Measurements from ENCODE around the gene ACAD11.
A peak's percentile ranks its signal among the peaks of the same experiment; 100 is the strongest.

The ACAD11 gene, protein sequence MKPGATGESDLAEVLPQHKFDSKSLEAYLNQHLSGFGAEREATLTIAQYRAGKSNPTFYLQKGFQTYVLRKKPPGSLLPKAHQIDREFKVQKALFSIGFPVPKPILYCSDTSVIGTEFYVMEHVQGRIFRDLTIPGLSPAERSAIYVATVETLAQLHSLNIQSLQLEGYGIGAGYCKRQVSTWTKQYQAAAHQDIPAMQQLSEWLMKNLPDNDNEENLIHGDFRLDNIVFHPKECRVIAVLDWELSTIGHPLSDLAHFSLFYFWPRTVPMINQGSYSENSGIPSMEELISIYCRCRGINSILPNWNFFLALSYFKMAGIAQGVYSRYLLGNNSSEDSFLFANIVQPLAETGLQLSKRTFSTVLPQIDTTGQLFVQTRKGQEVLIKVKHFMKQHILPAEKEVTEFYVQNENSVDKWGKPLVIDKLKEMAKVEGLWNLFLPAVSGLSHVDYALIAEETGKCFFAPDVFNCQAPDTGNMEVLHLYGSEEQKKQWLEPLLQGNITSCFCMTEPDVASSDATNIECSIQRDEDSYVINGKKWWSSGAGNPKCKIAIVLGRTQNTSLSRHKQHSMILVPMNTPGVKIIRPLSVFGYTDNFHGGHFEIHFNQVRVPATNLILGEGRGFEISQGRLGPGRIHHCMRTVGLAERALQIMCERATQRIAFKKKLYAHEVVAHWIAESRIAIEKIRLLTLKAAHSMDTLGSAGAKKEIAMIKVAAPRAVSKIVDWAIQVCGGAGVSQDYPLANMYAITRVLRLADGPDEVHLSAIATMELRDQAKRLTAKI
- total RNA-seq, result 0.37 to 2.3 (median 1.2) reads per million in 18 experiments

DNA sequence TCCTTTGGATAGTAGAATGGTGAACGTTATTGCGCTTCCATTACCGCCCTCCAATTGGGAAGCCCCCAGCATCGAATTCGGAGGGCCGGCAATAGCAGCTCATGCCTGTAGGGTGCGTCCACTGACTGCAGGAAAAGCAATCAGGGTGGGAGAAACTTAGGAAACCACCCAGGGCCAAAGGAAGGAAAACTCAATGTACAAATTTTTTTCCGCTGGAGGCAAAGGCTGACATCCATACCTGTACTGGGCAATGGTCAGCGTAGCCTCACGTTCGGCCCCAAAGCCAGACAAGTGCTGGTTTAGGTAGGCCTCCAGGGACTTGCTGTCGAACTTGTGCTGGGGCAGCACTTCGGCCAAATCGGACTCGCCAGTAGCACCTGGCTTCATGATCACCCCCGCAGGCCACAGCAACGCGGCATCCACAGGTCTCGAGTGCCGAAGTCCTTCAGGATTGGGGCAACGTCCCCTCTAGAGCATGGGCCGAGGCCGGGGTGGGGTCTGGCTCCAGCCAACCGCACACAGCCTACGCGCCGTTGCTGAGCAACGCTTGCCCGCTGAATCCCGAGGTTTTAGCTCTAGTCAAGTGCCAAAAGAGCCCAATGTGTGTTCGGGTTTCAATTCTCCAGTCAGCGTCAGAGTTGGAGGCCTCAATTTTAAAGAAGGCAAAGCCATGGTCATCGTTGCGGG, at the start of gene ACAD11:
ACAD11 (minus strand) TSS at position 445 of the 687 bp plus-strand sequence; CDS start at position 387, 58 bp downstream.
- DNase-seq, result peak; percentile 61 to 63

DNA sequence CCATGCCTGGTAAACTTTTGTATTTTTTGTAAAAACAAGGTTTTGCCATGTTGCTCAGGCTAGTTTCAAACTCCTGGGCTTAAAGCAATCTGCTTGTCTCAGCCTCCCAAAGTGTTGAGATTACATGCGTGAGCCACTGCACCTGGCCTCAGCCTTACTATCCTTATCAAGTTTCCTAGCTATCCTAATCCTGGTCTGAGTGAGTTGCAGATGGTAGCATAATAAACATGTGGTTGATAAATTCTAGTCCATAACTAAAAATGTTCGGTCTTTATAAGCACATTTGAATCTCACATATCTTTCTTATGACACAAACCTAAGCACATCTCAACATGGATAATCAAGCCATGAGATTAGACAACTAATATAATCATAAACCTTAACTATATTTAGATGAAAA, 44.1 kb upstream of the ACAD11 start:
- no peak for DNase-seq

DNA sequence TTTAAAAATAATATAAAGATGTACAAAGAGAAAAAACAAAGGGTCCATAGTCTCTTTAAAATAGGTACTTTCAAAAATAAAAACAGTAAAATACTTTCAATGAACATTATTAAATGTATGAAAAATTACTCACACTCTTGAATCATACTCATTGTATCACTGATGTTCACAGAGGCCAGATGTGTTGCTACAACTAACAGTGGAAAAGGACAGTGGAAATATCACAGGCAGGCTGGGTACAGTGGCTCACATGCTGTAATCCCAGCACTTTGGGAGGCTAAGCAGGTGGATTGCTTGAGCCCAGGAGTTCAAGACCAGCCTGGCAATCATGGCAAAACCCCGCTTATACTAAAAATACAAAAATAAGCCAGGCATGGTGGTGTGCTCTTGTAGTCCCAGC, 35.8 kb upstream of the ACAD11 start:
- DNase-seq, result no peak

DNA sequence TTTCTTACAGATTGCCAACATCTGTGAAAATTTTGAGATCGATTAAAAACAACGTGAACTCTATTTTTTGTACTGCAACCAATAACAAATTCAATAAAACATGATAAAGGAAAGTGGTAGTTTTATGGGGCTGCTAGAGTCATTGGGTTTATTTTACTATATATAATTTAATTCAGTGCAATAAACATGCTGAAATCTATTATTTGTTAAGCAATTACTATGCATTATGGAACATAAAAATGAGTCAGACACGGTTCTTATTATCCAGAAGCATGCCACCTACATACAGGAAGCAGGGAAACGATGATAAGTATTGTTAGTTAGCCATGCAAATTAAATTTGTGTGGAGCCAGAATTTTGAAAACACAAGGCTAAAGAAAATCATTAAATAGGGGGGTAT, 35.4 kb upstream of the ACAD11 start:
- no peak for DNase-seq

DNA sequence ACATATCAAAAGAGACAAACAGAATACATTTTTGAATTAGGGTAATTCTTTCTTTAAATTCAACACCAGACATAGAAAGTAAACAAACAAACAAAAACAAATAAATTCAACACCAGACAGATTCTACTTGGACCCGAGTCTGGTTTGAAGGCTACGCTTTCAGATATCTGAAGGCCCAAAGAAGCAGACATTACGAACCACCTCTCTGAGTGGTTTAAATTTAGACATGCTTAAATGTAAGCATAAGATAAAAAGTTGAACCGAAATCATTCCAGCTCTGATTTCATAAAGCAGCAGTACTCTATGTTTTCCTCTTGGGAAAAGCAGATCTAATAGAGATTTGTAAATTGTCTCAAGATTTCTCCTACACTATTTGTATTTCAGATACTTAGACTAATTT, 30.4 kb upstream of the ACAD11 start:
- no peak for DNase-seq

DNA sequence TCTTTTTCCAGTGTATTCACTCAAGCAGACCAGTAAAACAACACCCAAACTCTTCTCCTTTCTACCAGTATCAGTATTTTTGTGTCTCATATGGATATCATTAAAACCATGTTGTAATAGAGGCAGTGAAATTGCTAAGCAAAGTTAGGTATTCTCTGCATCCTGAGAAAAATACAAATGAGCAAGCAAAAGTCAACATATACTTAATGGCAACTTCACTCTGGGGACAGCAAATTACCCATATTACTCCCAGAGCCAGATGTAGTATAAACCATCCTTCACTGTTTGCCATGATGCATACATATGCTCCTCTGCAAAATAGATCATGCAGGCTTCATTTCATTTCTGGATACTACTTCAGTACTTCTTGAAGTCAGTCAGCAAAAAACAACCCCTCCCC, 22.6 kb upstream of the ACAD11 start:
- no peak for DNase-seq

DNA sequence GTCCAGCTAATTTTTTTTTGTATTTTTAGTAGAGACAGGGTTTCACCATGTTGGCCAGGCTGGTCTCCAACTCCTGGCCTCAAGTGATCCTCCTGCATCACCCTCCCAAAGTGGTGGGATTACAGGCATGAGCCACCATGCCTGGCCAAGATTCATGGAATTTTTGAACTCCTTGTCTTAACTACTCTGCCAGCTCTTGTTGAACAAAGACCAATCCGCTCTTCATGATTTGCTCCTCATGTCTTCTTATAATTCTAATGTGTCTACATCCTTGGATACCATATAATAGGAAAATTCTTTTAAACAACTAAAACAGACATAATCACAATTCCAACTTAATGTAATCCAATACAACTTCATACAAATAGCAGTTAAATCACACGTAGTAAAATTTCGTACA, 21.8 kb upstream of the ACAD11 start:
- no peak for DNase-seq

DNA sequence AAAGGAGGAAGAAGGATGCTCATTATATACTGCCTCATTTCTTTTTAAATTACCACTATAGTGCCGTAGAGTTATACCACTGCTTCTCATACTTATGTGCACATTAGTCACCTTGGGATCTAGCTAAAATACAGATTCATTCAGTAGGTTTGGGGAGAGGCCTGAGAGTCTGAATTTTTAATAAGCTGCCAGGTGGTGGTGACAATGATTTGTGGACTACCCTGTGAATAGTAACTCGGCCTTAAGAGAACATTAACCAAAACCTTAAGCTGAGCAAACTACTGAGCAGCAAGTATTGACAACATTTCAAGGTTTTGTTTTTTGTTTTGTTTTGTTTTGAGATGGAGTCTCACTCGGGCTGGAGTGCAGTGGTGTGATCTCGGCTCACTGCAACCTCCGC, 20.3 kb upstream of the ACAD11 start:
- no peak for DNase-seq

DNA sequence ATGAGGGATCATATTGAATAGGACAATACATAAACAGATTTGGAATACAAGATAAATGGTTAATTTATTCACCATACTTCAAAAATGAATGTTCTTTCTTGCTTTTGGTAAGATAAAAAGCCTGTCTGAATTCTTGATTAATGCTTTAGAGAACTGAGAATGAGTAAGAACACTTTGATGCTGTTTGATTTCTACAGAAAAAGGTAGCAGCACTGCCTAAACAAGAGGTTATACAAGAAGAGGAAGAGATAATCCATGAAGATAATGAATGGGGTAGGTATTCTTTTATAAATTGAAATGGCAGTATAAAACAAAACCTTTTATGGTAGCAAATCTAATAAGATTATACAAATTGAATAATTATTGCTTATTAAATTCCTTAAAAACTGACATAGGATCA, 15.8 kb upstream of the ACAD11 start:
- no peak for DNase-seq

DNA sequence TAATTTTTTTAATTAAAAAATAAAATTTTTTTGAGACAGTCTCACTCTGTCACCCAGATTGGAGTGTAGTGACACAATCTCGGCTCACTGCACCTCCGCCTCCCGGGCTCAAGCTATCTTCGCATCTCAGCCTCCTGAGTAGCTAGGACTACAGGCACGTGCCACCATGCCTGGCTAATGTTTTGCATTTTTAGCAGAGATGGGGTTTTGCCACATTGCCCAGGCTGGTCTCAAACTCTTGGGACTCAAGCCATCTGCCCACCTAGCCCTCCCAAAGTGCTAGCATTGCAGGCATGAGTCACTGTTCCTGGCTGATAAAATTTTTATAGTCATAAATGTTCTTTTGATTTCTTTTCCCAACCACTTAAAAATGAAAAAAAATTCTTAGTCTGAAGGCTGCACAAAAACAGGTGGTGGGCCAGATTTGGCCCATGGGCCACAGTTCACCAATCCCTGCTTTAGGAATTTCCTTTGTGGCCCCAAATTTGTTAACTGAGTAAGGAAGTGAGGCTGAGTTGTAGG, 9.7 kb upstream of the ACAD11 start:
- DNase-seq, result no peak

DNA sequence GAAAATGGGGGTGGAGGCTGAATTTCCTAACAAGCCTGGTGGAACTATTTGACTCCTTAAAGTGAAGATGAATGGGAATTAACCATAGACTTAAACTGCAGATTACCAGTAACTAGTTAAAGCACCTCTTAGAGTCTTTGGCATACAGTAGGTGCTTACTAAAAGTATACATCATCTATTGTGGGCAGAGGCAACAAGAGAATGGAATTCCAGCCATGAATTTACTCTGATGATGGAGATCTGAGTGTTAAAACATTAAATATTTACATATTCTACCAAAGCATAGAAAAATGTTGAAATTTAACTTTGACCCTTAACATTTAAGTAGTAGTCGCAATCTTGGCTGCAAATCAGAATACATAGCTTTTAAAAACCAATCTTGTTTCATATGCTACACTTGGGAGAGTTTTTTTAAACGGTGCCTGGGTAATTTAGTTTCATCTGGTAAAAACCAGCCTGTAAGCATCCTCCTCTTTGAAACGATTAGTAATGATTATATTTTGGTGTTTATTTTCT, 5.7 kb upstream of the ACAD11 start:
- DNase-seq, result no peak

DNA sequence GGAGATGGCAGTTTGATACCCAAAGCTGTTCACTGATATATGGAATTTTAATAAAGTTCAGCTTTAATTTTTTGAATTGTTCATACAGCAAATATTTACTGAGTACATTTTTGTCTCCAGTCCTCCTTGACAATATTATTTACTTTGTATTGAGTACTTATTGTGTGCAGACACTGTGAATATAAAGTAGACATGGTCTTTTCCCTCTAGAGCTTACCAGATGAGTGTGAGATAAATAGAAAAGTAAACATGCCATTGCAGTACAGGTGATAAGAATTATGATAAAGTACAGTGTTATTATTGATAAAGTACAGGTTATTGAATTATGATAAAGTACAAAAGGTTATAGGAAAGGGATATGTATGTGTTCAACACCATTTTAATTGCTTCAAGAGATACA, 2.6 kb upstream of the ACAD11 start:
- no peak for DNase-seq

DNA sequence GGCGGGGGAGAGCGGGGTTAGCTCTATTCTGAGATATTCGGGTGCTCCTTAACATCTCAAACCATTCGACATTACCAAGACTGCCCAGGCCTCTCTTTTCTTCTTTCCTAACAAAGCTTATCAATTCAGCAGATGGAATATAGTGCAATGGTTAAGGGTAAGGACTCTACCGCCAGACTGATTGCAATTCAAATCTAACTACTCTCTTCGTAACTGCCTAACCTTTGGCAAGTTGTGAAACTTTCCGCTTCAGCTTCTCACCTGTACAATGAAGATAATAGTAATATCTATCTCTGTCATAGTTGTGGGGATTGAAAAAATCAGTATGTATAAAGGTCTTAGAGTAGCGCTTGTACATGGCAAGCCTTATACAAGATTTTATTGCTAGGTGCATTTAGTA, 1.5 kb upstream of the ACAD11 start:
- DNase-seq, result no peak

DNA sequence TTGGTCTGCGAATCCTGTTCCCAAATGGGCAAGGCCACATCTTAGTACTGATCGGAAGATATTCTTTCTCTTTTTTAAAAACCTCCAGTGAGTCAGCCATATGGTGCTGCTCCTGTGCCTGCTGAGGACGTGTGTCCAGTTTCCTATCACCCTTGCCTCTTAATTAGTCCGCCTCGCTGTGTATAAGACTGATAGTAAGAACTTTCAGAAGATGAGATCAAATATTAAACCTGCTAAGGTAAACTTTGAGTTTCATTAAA, 1.1 kb upstream of the ACAD11 start:
- no peak for DNase-seq

DNA sequence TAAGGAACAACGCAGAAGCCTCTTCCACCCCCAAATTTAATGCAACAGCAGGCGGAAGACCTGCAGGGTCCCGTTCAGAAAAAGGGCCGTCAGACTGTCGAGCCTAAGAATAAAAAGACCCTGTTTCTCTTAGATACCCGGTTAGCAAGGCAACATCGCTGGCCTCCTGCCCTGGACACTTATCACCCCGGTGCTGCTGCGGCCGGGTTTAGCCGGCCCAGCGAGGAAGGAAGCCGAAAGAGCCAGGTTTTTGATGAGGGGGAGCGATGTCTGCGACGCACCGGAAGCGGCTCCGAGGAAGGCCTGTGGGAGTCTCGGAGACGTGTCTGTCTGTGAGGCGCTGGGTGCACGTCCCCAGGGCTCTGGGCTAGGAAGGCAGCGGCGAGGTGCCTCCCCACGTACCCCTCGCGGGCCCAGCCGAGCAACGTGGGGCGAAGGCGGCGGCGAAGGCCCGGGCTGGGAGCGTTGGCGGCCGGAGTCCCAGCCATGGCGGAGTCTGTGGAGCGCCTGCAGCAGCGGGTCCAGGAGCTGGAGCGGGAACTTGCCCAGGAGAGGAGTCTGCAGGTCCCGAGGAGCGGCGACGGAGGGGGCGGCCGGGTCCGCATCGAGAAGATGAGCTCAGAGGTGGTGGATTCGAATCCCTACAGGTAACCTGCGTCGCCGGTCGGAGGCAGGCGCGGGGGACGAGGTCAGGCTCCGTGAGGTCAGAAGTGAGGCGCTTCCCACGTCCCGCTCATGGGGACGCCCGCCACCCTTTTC, 622 bp upstream of the ACAD11 start, which contains the start of gene UBA5:
UBA5 (plus strand) TSS at position 278 of the 759 bp plus-strand sequence; CDS start at position 487, 209 bp downstream.
- DNase-seq, result peak; percentile 53 to 74

DNA sequence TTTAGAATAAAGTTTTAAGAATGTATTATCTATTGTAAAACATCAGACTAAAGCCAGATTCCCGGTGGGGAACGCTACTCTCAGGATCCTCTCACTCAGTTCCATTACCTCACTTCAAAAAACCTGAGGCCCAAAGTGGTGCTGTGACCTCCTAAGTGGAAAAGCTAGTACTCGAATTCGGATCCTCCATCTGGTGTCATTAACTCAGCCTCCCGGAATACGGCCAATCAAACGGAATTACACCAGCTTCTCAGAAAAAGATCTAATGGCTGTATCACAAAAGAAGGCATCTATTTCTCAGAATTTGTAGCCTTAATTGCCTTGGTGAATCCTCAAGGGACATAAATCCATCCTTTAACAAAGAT, 627 bp downstream of the ACAD11 start:
- DNase-seq, result no peak

DNA sequence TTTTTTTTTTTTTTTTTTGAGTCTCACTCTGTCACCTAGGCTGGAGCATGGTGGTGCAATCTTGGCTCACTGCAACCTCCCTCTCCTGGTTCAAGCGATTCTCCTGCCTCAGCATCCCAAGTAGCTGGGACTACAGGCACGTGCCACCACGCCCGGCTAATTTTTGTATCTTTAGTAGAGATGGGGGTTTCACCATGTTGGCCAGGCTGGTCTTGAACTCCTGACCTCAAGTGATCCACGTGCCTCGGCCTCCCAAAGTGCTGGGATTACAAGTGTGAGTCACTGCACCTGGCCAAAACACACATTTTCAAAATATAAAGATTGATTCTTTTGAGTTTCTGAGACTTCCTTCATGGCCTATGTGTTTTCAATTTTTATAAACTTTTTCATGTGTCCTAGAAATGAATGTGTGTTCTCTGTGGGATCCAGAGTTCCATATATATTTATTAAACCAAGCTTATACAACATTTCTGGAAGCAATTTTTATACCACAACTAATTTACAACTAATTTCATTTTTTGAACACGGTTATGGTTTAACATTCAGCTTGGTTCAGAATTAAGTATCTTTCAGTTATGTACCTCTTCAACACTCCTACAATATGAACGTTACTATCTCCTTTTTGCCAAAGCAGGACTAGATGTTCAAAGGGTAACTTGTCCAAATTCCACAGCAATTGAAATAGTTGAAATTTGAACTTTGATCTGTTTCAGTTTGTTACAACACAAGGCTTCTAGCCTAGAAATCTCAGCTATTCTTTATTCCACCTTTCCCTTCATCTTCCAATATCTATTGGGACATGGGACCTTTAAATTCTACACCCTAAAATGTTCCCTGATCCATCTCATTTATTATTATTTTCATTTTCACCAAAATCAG, 1.5 kb downstream of the ACAD11 start:
- no peak for DNase-seq

DNA sequence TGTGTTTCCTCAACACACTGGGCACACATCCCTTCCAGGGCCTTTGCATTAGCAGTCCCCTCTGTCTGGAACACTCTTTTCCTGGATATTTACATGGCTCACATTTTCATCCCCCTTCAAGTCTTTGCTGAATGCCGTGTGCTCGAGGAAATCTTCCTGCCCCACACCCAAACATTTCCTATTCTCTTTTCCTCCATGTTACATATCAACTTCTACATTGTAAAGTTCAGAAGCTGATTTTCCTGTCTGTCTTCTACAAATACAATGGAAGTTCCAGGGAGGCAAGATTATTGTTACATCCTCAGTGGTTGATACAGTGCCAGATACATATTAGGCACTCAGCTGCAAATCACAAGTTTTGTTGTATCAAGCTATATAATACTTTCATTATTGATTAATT, 4.1 kb downstream of the ACAD11 start:
- DNase-seq, result no peak

DNA sequence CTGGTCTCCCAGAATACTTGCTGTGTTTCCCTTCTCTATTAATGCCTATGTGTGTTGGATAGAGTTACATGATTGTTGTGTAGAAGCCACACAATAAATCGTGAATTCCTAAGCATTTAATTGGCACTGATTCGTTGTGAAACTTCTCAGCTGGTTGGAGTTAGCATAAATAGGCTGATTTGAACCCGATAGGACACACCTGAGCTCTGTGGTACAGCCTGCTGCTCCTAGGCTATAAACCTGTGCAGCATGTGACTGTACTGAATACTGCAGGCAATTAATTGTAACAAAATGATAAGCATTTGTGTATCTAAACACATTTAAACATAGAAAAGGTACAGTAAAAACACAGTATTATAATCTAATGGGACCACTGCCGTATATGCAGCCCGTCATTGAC, 4.9 kb downstream of the ACAD11 start:
- no peak for DNase-seq

DNA sequence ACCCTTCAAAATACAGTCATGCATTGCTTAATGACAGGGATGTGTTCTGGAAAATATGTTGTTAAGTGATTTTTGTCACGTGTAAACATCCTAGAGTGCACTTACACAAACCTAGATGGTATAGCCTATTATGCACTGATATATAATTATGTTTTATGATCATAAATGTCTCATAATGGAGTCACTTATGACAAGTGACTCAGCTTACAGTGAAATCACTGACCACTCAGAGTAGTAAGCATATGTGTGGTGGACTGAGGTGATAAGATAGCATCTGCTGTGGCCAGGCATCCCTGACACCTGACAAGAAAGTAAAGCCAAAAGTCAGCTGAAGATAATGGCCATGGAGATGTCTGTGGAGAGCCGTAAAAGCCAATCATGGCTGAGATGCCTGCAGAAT, 5.4 kb downstream of the ACAD11 start:
- no peak for DNase-seq

DNA sequence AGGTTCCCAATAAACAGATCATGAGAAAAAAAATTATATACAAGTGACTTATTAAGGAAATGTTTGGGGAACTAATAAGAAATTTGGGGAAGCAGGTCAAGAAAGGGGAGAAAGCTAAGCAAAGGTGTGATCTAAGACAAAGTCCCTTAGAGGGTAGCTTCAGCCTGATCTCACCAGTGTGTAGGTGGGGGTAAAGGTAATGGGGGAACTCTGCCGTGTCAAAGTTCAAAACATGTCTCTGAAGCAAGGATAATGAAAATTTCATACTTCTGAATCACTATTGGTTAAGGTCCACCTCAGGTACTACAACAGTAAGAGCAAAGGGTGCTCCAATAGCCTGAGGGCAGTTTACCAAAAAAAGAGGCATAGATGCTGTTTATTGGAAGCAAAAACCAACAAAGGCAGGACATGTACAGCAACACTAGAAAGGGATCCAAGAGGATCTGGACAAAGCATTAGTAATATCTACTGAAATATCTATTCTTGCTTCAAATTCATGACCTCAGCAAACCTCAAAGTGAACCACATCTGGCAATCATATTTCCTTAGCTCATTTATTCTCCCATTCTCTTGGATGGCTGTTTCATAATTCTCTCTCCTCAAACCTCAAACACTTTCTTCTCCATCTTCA, 6.9 kb downstream of the ACAD11 start:
- no peak for DNase-seq
